HEK293T (cell line): ENCODE data around the gene HOXA13.
A peak's percentile ranks its signal among the peaks of the same experiment; 100 is the strongest.

Source experiments
- CTCF ChIA-PET: fragments of 350-600 bp; formaldehyde crosslinking; extraction: SDS; loops from one replicate; lab custom pipeline; 2021; ENCODE audit warnings: antibody characterized with exemption, inconsistent platforms; lab: Yijun Ruan, JAX
- POLR2A ChIA-PET: fragments of 350-600 bp; formaldehyde crosslinking; extraction: SDS; loops from one replicate; lab custom pipeline; 2020; ENCODE audit warnings: antibody characterized with exemption, inconsistent platforms; lab: Yijun Ruan, JAX
- DNase-seq: peaks from one replicate; pipeline ENCODE4 v3.0.0; 2012; ENCODE audit warnings: mixed read lengths; ENCODE audit errors: extremely low spot score
- ARNT ChIP-seq: fragments of 450-650 bp; IDR thresholded peaks from 2 replicates; pipeline ENCODE4 v1.6.1; 2017; ENCODE audit warnings: mild to moderate bottlenecking
- BHLHE40 ChIP-seq: fragments of 450-650 bp; IDR thresholded peaks from 2 replicates; pipeline ENCODE4 v1.6.1; 2016; ENCODE audit warnings: mild to moderate bottlenecking, moderate library complexity, borderline replicate concordance
- CTBP1 ChIP-seq: fragments of 450-650 bp; IDR thresholded peaks from 2 replicates; pipeline ENCODE4 v1.6.1; 2016; ENCODE audit warnings: borderline replicate concordance
- ELF4 ChIP-seq: fragments of 450-650 bp; IDR thresholded peaks from 2 replicates; pipeline ENCODE4 v1.6.1; 2017; ENCODE audit warnings: antibody characterized with exemption
- FOXA1 ChIP-seq: fragments of 450-650 bp; IDR thresholded peaks from 2 replicates; pipeline ENCODE4 v1.6.1; 2016; ENCODE audit warnings: mild to moderate bottlenecking
- FOXK2 ChIP-seq: fragments of 450-650 bp; IDR thresholded peaks from 2 replicates; pipeline ENCODE4 v1.6.1; 2016; ENCODE audit warnings: mild to moderate bottlenecking
- FOXM1 ChIP-seq: fragments of 450-650 bp; IDR thresholded peaks from 2 replicates; pipeline ENCODE4 v1.6.1; 2017; ENCODE audit warnings: mild to moderate bottlenecking, borderline replicate concordance
- HDGF ChIP-seq: fragments of 450-650 bp; IDR thresholded peaks from 2 replicates; pipeline ENCODE4 v1.6.1; 2017; ENCODE audit warnings: antibody characterized with exemption, borderline replicate concordance
- L3MBTL2 ChIP-seq: fragments of 450-650 bp; conservative IDR thresholded peaks from 2 replicates; pipeline ENCODE4 v1.6.1; 2016; ENCODE audit warnings: mild to moderate bottlenecking
- LEF1 ChIP-seq: fragments of 450-650 bp; IDR thresholded peaks from 2 replicates; pipeline ENCODE4 v1.6.1; 2017; ENCODE audit warnings: mild to moderate bottlenecking, borderline replicate concordance
- NFRKB ChIP-seq: fragments of 450-650 bp; IDR thresholded peaks from 2 replicates; pipeline ENCODE4 v1.6.1; 2016; ENCODE audit warnings: mild to moderate bottlenecking, moderate library complexity
- SP1 ChIP-seq: fragments of 450-650 bp; IDR thresholded peaks from 2 replicates; pipeline ENCODE4 v1.6.1; 2017
- SUZ12 ChIP-seq: fragments of 450-650 bp; IDR thresholded peaks from 2 replicates; pipeline ENCODE4 v1.6.1; 2016; ENCODE audit warnings: mild to moderate bottlenecking
- TARDBP ChIP-seq: fragments of 450-650 bp; IDR thresholded peaks from 2 replicates; pipeline ENCODE4 v1.6.1; 2016
- ZNF384 ChIP-seq: fragments of 450-650 bp; IDR thresholded peaks from 2 replicates; pipeline ENCODE4 v1.6.1; 2016
- TF ChIP-seq, protein P1 (sequence below): fragments of 450-650 bp; IDR thresholded peaks from 2 replicates; pipeline ENCODE4 v1.6.1; 2016

Gene HOXA13

DNA sequence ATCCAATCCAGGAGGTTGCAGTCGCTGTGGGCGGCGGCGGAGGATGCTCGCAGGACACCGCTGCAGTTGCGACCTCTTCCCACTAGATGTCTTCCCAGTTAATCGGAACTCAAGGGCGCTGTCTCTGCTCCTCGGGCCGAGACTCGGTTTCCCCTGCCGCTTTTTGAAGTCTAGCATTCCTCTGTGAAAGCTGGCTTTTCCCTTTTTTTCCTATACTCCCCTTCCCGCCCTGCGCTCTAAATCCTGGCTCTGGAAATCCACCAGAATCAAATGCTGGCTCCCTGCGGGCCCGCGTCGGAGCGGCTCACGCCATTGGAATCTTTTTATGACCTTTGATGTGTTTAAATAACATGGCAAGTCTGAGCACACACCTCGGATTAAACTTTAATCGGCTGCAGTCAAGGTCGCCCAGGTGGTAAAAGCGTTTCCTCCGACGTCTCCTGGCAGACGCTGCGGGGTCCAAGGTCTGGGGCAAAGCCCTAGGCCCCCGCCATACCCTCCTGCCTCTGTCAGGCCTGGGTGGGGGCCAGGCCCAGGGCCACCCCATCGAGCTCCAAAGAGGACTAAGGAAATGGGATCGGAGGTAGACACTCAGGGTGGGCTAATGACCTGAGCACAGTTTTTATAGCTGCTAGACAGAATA, 10.7 kb upstream of the HOXA13 start:
- TF ChIP-seq ARNT (no peak), FOXA1 (no peak), BHLHE40 (no peak)
- ChIA-PET POLR2A (interaction anchor here (1.1 kb wide), 1 partner anchor 26 kb away, joined by 3 read pairs; the partner anchor contains the start of gene HOXA11), CTCF (interaction anchor here (0.9 to 1.6 kb wide), 8 partner anchors 8 to 364 kb away, joined by 3 to 6 read pairs (median 3); partner anchors contain the start of gene HOXA13)
- DNase-seq: peak; percentile 73

DNA sequence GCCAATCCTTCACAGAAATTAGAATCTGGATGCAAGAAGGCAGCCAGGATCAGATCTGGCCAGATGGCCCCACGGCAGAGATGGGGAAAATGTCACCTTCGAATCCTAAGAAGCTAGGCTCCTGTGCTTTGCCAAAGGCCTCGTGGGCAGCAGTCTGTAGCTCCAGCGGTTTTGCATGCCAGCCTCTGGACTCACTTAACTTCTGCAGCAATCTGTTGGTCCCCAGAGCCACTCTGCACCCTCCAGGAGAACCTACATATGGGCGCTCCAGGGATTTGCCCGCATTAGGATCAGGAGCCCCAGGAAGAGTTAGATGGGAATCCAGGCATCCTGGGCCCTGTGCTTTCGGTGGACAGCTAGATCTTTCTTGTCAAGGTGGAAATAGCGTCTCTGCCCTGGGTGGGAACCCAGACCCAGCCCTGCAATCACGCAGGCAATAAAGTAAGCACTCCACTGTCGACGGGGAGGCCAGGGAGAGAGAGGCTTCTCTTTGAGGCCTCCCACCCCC, 10.1 kb upstream of the HOXA13 start:
- ChIA-PET CTCF (interaction anchor here (0.6 to 1.6 kb wide), 10 partner anchors 8 to 1065 kb away, joined by 3 to 6 read pairs (median 4); partner anchors contain the start of gene HOXA13), POLR2A (interaction anchor here (1.1 kb wide), 1 partner anchor 25 kb away, joined by 3 read pairs; the partner anchor contains the start of gene HOXA11)
- TF ChIP-seq L3MBTL2 (no peak), NFRKB (no peak), ELF4 (no peak), CTBP1 (no peak), FOXK2 (no peak), HDGF (no peak), TARDBP (no peak), SUZ12 (no peak), BHLHE40 (no peak), ZNF384 (no peak), FOXA1 (no peak)
- DNase-seq: no peak

DNA sequence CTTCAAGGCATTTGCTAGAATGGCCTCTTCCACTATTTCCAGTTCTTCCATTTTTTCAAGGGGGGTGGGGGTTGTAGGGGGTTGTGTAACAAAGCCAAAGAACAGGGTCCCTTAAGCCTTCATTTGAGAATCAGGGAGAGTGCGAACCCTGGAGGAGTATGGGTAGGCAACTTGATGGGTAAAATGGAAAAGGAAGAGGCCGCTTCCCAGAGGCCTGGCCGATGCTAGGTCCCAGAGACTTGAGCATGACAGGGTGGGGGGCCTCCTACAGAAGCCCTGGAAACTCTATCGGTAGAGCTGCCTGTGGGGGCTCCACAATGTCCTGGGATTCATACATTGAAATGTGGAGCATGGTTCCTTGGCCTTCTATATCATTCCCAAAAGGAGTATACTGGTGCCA, 9.1 kb upstream of the HOXA13 start:
- DNase-seq: no peak
- ChIA-PET POLR2A (interaction anchor here (1.2 kb wide), 1 partner anchor 9 kb away, joined by 4 read pairs; the partner anchor contains the start of gene HOXA13), CTCF (interaction anchor here (1.0 to 1.6 kb wide), 4 partner anchors 9 to 565 kb away, joined by 3 to 4 read pairs (median 4); partner anchors contain the start of gene HOXA13)
- TF ChIP-seq BHLHE40 (no peak), ZNF384 (no peak), TARDBP (no peak), LEF1 (no peak), ARNT (no peak), SP1 (no peak), FOXM1 (no peak)

DNA sequence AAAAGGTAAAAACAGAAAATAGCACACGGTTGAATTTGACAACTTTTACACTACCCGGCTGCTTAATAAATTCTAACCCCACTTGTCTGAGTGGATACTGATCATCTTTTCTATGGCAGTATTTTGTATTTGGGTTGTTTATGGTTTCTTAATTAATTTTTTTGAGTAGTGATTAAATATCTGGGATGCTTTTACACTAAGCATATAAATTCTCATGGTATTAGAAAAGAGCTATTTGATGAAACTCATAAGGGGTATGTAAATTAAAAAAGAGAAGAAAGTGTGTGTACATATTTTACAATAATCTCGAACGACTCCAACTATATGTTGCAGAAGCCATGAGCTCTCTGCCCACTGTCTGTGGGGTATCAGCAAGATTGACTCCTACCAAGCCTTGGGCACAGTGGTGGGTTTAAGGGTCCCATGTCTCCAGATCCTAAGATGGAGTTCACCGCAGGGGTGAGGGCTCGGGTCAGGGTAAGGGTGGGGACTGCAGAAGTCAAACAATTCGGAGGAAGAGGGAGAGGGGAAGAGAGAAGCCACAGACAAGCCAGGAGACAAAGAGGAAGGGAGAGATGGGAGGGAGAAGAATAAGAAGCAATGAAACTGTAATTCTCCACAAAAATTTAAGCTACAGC, 7.6 kb upstream of the HOXA13 start:
- CTCF ChIA-PET: interaction anchor here (1.6 kb wide), 1 partner anchor 9 kb away, joined by 5 read pairs; no protein-coding TSS in a partner anchor
- TF ChIP-seq TARDBP (no peak), FOXM1 (no peak), FOXA1 (no peak), BHLHE40 (no peak), L3MBTL2 (no peak), ARNT (no peak), LEF1 (no peak), ZNF384 (no peak), ELF4 (no peak), SP1 (no peak), CTBP1 (no peak), HDGF (no peak)
- TF ChIP-seq, protein P1, sequence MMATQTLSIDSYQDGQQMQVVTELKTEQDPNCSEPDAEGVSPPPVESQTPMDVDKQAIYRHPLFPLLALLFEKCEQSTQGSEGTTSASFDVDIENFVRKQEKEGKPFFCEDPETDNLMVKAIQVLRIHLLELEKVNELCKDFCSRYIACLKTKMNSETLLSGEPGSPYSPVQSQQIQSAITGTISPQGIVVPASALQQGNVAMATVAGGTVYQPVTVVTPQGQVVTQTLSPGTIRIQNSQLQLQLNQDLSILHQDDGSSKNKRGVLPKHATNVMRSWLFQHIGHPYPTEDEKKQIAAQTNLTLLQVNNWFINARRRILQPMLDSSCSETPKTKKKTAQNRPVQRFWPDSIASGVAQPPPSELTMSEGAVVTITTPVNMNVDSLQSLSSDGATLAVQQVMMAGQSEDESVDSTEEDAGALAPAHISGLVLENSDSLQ: no peak
- POLR2A ChIA-PET: no interaction called here
- no peak for DNase-seq

DNA sequence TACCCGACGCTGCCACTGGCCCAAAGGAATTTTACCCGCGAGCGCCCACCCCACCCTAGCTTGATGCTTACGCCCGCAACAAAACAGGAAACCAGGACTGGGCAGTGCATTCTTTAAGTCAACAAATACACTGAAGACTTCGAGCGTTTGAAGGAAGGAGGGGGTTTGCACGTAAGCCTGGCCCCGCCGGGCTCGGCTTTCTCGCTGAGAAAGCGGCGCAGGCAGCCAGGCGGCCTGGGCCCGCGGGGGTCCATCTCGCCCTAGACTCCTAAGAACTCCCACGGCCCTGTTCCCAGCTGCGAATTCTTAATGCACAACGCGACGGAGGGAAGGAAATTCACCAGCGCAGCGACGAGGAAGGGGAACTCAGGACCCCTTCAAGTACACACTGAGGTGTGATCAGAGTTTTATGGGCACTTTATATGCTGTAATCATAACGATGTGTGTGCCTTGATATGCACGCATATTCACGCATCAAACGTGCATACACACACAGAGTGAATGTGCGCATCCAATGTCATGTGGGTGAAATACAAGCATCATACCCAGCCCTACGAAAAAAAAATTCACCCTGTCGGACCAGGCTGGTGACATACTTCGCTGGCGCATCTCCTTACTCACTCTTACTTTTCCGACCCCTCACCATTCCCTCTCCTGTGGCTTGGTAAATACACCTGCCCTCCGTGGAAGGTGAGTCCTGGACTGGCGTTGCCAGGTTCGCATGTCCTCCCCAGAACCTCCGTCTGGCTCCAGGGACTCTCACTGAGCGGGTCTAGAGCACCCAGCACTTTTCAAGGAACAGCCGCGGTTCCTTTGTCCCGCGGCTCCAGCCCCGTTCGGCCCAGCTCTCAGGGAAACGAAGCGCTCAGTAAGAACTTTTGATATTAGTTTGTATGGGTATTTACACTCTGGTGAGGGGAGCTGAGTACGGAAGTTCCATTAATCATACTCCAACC, 5.7 kb upstream of the HOXA13 start:
- no peak for DNase-seq
- no peak for TF ChIP-seq HDGF
- no peak for TF ChIP-seq SUZ12
- TF ChIP-seq SP1: no peak
- TF ChIP-seq FOXM1: no peak
- TF ChIP-seq LEF1: no peak
- TF ChIP-seq FOXA1: no peak
- TF ChIP-seq CTBP1: no peak
- no peak for TF ChIP-seq L3MBTL2
- no peak for TF ChIP-seq ARNT
- TF ChIP-seq ZNF384: no peak
- no peak for TF ChIP-seq NFRKB
- TF ChIP-seq, protein P1: no peak
- no peak for TF ChIP-seq BHLHE40
- no peak for TF ChIP-seq ELF4
- TF ChIP-seq TARDBP: no peak
- TF ChIP-seq FOXK2: no peak
- ChIA-PET POLR2A (no interaction called here), CTCF (no interaction called here)

DNA sequence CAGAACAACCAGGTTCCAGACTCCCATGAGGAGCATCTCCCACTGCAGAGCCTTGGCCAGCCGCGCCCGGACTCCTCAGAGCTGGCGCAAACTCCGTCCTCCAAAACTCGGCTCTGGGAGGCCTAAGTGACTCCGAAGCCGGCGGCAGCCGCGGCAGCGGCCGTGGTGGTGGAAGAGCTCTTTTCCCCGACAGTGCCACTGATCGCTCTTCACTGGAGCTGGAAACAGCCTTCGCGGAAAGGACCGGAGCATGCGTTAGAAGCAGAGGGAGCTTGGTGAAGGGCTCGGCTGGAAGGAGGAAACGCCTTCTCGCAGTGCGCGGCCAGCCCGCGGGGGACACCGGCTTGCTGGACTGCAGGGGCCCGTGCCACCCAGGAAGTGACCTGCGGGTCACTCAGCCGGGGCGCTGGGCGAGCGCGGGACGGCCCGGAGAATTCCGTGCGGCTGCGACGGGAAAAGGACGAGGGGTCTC, 5.0 kb upstream of the HOXA13 start:
- POLR2A ChIA-PET: no interaction called here
- TF ChIP-seq FOXM1 (no peak), ARNT (no peak), BHLHE40 (no peak), HDGF (no peak), NFRKB (no peak), SUZ12 (no peak), ZNF384 (no peak), FOXK2 (no peak), SP1 (no peak), ELF4 (no peak), FOXA1 (no peak), CTBP1 (no peak)
- TF ChIP-seq, protein P1: no peak
- no peak for DNase-seq
- CTCF ChIA-PET: no interaction called here
